Measurements from ENCODE around the gene TRAPPC14. TPM values are rescaled to one million over a fixed set of nuclear protein-coding genes. Genes with fewer than 3 reads are reported as not detected.

TRAPPC14 gene
- polyA plus RNA-seq, 3 donors: 7.5 to 14.5 (median 11.8) TPM

DNA sequence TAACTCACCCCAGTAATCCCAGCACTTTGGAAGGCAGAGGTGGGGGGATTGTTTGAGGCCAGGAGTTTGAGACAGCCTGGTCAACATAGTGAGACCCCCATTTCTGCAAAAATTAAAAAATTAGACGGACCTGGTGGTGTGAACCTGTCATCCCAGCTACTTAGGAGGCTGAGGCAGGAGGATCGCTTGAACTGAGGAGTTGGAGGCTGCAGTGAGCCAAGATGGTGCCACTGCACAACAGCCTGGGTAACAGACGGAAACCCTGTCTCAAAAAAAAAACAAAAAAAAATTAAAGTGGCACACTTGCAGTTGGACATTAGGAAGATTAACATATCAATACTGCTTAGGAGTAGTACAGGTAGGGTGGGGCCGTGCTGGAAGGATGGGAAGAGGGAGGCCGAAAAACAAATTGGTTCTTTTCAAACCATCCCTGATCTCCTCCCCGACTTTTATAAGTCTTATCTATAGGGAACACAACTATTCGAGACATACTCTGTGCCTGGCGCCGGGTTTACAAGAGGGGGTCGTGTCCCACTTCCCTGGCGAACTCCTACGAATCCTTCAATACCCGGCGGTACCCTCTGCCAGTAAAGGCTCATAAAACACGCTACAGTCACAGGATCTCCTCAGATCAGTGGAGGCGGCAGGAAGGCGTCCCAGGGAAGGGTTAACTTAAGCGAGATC is 40.0 kb downstream of the TRAPPC14 start:
- H3K27ac ChIP-seq (ENCODE audit: low read depth, low read length): no peak overlapping the region
- 19 to 21% (median 20%) methylated on average over 18 of the region's 18 CpGs for WGBS, 3 donors

DNA sequence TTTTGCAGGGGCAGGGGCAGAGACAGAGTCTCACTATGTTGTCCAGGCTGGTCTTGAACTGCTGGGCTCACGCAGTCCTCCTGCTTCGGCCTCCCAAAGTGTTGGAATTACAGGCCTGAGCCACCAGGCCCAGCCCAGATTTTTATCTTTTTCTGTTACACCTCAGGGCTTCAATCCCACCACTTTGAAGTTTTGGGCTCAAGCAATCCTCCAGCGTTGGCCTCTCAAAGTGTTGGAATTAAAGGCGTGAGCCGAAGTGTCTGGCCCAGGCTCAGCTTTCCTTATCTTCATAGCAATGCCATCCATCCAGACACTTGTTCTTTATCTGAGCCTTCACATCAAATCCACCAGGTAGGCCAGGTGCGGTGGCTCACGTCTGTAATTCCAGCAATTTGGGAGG is 43.5 kb downstream of the TRAPPC14 start:
- H3K27ac ChIP-seq (ENCODE audit: low read depth, low read length): no peak overlapping the region
- WGBS, 3 donors: 86 to 95% (median 93%) methylated on average over 7 of the region's 7 CpGs

DNA sequence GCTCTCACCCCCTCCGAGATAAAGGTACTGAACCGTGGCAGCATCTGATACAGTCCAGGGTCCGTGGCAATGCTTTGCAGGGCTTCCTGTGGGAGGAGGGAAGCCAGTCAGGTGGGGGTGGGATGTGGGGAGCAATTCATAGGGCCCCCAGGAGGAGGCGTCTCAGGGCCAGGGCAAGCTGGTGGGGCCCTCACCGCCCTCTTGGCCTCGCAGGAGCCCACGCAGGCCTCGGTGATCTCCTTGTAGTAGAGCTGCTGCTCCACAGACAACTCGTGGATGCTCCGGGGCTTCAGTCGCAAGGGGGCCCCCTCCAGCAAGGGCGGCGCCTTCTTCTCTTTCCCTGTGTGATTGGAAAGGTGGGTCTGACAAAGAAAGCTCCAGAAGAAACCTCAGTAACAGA is 46.6 kb downstream of the TRAPPC14 start:
- 79 to 92% (median 84%) methylated on average over 12 to 13 of the region's 13 CpGs for whole genome bisulfite sequencing, 3 donors
- H3K27ac ChIP-seq (ENCODE audit: low read depth, low read length): no peak overlapping the region

GRCh38 chr7:100111156-100111555 is 47.4 kb downstream of the TRAPPC14 start:
- WGBS, 3 donors: 91 to 94% (median 94%) methylated on average over 7 of the region's 7 CpGs
- no peak overlapping the region for H3K27ac ChIP-seq (ENCODE audit: low read depth, low read length)

DNA sequence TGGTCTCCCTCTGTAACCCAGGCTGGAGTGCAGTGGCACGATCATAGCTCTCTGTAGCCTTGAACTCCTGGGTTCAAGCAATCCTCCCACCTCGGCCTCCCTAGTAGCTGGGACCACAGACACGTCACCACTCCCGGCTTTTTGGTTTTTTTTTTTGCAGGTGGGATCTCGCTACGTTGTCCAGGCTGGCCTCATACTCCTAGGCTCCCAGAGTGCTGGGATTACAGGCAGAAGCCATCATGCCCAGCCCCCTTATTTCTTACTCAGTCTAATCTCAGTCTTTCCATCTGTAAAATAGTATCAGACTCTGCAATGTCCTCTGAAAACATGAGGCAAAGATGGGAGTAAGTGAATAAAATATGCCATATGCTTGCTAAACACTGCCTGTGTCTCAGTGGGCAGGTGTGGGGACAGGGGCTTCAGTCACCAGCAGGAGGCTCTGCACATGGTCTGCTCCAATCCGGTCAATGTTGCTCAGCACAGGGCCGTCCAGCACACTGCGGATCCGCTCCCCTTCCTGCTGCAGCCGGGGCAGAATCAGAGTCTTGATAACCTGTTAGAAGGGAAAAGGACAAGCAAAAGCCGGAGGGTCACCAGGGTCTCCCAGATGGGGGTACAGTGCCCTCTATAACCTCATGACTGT is 48.9 kb downstream of the TRAPPC14 start:
- H3K27ac ChIP-seq (ENCODE audit: low read depth, low read length): no peak overlapping the region
- WGBS, 3 donors: 83 to 92% (median 89%) methylated on average over 12 of the region's 12 CpGs

GRCh38 chr7:100107890-100108289 is 50.6 kb downstream of the TRAPPC14 start:
- H3K27ac ChIP-seq (ENCODE audit: low read depth, low read length): no peak overlapping the region
- 69 to 82% (median 81%) methylated on average over 11 of the region's 11 CpGs for WGBS, 3 donors

DNA sequence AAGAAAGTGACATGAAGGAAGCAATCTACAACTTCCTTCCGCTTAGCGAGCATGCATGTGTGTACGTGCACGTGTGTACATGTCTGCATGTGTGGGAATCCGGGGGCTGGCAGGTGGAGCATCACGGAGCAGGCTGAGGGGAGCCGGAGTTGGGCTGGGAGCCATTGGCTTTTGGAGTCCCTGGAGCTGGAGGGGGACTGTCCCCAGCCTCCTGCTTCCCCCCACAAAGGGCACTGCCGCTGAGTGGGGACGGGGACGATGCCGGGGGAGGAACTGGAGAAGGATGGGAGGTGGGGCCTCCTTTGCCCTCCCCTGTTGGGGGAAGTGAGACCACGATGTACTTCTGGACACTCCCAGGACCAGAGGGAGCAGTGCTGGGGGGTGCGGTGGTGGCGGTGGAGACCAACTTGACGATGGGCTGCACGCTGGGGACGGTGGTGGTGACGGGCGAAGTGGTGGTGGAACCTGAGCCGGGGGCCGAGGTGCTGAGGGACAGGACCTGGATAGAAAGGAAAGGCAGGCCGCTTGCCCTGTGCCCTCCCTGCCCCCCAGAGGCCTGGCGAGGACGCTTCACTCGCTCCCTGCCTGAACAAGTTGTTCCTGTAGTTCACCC is 51.3 kb downstream of the TRAPPC14 start:
- 82 to 90% (median 83%) methylated on average over 24 to 25 of the region's 25 CpGs for WGBS, 3 donors
- no peak overlapping the region for H3K27ac ChIP-seq (ENCODE audit: low read depth, low read length)

- no peak overlapping the region for H3K27ac ChIP-seq (ENCODE audit: low read depth, low read length)
- WGBS, 3 donors: 81 to 85% (median 83%) methylated on average over 17 of the region's 17 CpGs
Measured at GRCh38 chr7:100106633-100107032, 51.9 kb downstream of the TRAPPC14 start.

GRCh38 chr7:100105534-100105933 is 53.0 kb downstream of the TRAPPC14 start:
- no peak overlapping the region for H3K27ac ChIP-seq (ENCODE audit: low read depth, low read length)
- WGBS, 3 donors: 92 to 97% (median 95%) methylated on average over 4 of the region's 4 CpGs

Other genes with a start within 250 kb of the TRAPPC14 start
- gene TRIM4, start 239.2 kb downstream of the TRAPPC14 start, polyA plus RNA-seq: 10 to 100 TPM; 15.0 to 22.2 (median 17.1) TPM
- gene GJC3, start 229.1 kb downstream of the TRAPPC14 start, polyA plus RNA-seq: 1 to 10 TPM in 2 of 3 donors, under 1 TPM in 1; 0.22 to 1.9 (median 1.3) TPM
- 100 to 1,000 TPM; 155 to 415 (median 202) TPM for gene AZGP1, start 182.7 kb downstream of the TRAPPC14 start, polyA plus RNA-seq
- 10 to 100 TPM; 10.9 to 13.0 (median 12.9) TPM for gene ZKSCAN1, start 143.1 kb downstream of the TRAPPC14 start, polyA plus RNA-seq
- 1 to 10 TPM; 5.4 to 8.6 (median 7.8) TPM for gene ZSCAN21, start 108.9 kb downstream of the TRAPPC14 start, polyA plus RNA-seq
- 10 to 100 TPM in 2 of 3 donors, 1 to 10 TPM in 1; 9.9 to 12.7 (median 12.3) TPM for gene ZNF3, start 77.0 kb downstream of the TRAPPC14 start, polyA plus RNA-seq
- 100 to 1,000 TPM in 2 of 3 donors, 10 to 100 TPM in 1; 48.5 to 123 (median 117) TPM for gene COPS6, start 69.8 kb downstream of the TRAPPC14 start, polyA plus RNA-seq
- gene MCM7, start 57.3 kb downstream of the TRAPPC14 start, polyA plus RNA-seq: 10 to 100 TPM; 36.2 to 47.5 (median 39.9) TPM
- gene AP4M1, start 57.1 kb downstream of the TRAPPC14 start, polyA plus RNA-seq: 10 to 100 TPM; 12.2 to 15.5 (median 13.5) TPM
- 10 to 100 TPM; 16.3 to 30.9 (median 27.1) TPM for gene TAF6, start 39.4 kb downstream of the TRAPPC14 start, polyA plus RNA-seq
- 10 to 100 TPM in 2 of 3 donors, 1 to 10 TPM in 1; 4.1 to 16.4 (median 12.1) TPM for gene CNPY4, start 39.1 kb downstream of the TRAPPC14 start, polyA plus RNA-seq
- 1 to 10 TPM; 2.3 to 2.5 (median 2.5) TPM for gene MBLAC1, start 31.8 kb downstream of the TRAPPC14 start, polyA plus RNA-seq
- 100 to 1,000 TPM; 131 to 307 (median 245) TPM for gene LAMTOR4, start 9.8 kb downstream of the TRAPPC14 start, polyA plus RNA-seq
- 1 to 10 TPM in 2 of 3 donors, under 1 TPM in 1; 0.44 to 3.7 (median 1.5) TPM for gene GAL3ST4, start 9.9 kb upstream of the TRAPPC14 start, polyA plus RNA-seq
- under 1 TPM; 0.22 to 0.31 (median 0.30) TPM for gene GPC2, start 18.7 kb upstream of the TRAPPC14 start, polyA plus RNA-seq
- gene STAG3, start 19.2 kb upstream of the TRAPPC14 start, polyA plus RNA-seq: under 1 TPM in 2 of 3 donors, not detected in 1; 0.52 to 0.99 TPM
- under 1 TPM in 2 of 3 donors, not detected in 1; 0.54 to 0.76 TPM for gene PVRIG, start 61.2 kb upstream of the TRAPPC14 start, polyA plus RNA-seq
- under 1 TPM in 2 of 3 donors, not detected in 1; 0.05 to 0.15 TPM for gene SPDYE3, start 149.0 kb upstream of the TRAPPC14 start, polyA plus RNA-seq
- gene PILRB, start 199.4 kb upstream of the TRAPPC14 start, polyA plus RNA-seq: 10 to 100 TPM; 41.1 to 59.0 (median 43.2) TPM
- 10 to 100 TPM in 2 of 3 donors, 1 to 10 TPM in 1; 2.0 to 18.1 (median 12.8) TPM for gene PILRA, start 214.8 kb upstream of the TRAPPC14 start, polyA plus RNA-seq

All from adipose tissue (tissue), 3 donors.